Measurements from ENCODE around the gene CTXN1.

DNA sequence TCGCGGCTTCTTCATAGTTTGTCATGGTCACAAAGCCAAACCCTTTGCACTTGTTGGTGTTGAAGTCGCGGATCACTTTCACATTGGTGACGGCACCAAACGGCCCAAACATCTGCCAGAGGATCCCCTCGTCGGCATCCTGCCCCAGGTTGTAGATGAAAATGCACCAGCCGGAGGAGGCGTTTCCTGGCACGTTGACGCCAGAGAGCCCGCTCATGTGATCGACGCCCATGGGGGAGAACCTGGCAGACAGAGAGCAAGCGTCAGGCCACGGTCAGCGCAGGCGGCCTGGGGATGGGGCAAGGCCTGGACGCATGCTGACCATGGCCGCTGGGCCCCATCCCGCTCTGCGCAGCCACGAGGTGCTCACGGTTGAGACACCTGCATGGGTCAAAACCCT, 37.6 kb upstream of the CTXN1 start:
- TF ChIP-seq, protein P1, sequence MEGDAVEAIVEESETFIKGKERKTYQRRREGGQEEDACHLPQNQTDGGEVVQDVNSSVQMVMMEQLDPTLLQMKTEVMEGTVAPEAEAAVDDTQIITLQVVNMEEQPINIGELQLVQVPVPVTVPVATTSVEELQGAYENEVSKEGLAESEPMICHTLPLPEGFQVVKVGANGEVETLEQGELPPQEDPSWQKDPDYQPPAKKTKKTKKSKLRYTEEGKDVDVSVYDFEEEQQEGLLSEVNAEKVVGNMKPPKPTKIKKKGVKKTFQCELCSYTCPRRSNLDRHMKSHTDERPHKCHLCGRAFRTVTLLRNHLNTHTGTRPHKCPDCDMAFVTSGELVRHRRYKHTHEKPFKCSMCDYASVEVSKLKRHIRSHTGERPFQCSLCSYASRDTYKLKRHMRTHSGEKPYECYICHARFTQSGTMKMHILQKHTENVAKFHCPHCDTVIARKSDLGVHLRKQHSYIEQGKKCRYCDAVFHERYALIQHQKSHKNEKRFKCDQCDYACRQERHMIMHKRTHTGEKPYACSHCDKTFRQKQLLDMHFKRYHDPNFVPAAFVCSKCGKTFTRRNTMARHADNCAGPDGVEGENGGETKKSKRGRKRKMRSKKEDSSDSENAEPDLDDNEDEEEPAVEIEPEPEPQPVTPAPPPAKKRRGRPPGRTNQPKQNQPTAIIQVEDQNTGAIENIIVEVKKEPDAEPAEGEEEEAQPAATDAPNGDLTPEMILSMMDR (IDR thresholded peaks at IDR 0.05): no peak
- no peak for TF ChIP-seq POLR2A (IDR thresholded peaks at IDR 0.05)
